Measurements from ENCODE around the gene MPND. TPM values are rescaled to one million over a fixed set of nuclear protein-coding genes. Genes with fewer than 3 reads are reported as not detected.

The MPND gene
- total and polyA plus RNA-seq, 12 donors, result 15.2 to 26.6 (median 20.9) TPM

DNA sequence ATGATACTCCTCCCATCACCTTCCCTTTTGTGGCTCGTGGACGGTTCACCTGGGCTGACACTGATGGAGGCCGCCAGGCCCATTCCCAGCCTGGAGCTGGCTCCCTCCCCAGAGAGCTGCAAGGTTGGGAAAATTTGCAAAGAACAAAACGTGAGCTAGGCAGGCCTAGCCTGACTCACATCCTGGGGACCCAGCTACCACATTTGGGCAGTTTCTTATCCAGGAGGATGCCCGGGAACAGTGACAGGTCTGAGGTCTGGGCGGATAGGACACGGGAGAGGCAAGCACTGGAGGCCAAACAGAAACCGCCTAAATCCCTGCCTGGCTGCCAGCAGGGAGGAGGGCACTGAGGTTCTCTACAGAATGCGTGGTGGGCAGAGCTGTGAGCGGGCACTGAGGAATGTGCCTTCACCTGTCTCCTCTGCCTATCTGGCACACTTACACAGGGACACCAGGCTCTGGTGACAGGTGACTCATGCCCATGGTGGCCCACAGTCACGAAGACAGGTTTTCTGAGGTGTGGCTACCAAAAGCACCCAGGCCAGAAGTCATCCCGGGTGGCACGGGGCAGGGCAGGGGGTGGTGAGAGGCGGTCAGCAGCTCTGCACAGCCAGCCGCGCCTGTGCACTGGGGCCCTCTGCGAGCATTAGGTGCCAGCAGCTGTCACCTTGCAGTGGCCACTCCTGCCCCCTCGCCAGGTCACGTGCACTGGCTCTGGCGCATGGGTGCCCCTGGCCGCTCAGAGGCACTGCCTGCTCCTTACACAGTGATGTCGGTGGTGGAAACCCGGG lies 33.8 kb downstream of the MPND start:
- Histone ChIP-seq H3K4me1 (peaks cover 62 to 83% (median 81%) of the 10 kb centered on the region in 9 donors), H3K27me3 (no peaks in the 10 kb centered on the region), H3K4me3 (no peak overlapping the region), H3K9me3 (no peaks in the 10 kb centered on the region), H3K36me3 (peaks cover 0 to 9% (median 0%) of the 10 kb centered on the region in 9 donors), H3K27ac (peak overlapping the region in 1 of 10 donors; percentile 87)
- 83 to 85% methylated on average over 23 of the region's 23 CpGs for whole genome bisulfite sequencing, 2 donors
- no peak for ATAC-seq
- DNase-seq, result no peak
- TF ChIP-seq, protein P1, sequence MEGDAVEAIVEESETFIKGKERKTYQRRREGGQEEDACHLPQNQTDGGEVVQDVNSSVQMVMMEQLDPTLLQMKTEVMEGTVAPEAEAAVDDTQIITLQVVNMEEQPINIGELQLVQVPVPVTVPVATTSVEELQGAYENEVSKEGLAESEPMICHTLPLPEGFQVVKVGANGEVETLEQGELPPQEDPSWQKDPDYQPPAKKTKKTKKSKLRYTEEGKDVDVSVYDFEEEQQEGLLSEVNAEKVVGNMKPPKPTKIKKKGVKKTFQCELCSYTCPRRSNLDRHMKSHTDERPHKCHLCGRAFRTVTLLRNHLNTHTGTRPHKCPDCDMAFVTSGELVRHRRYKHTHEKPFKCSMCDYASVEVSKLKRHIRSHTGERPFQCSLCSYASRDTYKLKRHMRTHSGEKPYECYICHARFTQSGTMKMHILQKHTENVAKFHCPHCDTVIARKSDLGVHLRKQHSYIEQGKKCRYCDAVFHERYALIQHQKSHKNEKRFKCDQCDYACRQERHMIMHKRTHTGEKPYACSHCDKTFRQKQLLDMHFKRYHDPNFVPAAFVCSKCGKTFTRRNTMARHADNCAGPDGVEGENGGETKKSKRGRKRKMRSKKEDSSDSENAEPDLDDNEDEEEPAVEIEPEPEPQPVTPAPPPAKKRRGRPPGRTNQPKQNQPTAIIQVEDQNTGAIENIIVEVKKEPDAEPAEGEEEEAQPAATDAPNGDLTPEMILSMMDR (IDR thresholded peaks at IDR 0.05), result no peak
- intact Hi-C loops (cut with DNase I), result no loop called here

DNA sequence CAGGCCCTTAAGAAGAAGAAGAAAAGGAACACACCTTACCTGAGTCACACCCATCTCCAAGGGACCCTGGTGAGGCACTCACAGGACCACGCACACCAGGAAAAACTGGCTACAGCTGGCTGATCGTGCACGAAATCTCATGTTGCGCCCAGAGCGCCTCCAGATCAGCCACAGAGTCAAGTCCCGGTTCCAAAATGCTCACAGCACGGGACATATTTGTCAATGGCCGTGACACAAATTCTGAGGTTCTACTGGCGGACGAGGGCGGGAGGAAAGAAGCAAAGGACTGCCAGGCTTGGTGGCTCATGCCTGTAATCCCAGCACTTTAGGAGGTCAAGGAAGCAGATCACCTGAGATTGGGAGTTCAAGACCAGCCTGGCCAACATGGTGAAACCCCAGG lies 35.5 kb downstream of the MPND start:
- Histone ChIP-seq H3K9me3 (no peaks in the 10 kb centered on the region), H3K27ac (peak overlapping the region in 8 of 10 donors; percentile 66 to 85 (median 82)), H3K36me3 (peaks cover 0 to 15% (median 0%) of the 10 kb centered on the region in 9 donors), H3K4me1 (peaks cover 49 to 66% (median 64%) of the 10 kb centered on the region in 9 donors), H3K27me3 (no peaks in the 10 kb centered on the region), H3K4me3 (no peak overlapping the region)
- intact Hi-C loops (cut with DNase I), result no loop called here
- TF ChIP-seq, protein P1 (IDR thresholded peaks at IDR 0.05), result no peak
- 95% methylated on average over 11 of the region's 11 CpGs for WGBS, 2 donors
- ATAC-seq (no peak), DNase-seq (no peak)

DNA sequence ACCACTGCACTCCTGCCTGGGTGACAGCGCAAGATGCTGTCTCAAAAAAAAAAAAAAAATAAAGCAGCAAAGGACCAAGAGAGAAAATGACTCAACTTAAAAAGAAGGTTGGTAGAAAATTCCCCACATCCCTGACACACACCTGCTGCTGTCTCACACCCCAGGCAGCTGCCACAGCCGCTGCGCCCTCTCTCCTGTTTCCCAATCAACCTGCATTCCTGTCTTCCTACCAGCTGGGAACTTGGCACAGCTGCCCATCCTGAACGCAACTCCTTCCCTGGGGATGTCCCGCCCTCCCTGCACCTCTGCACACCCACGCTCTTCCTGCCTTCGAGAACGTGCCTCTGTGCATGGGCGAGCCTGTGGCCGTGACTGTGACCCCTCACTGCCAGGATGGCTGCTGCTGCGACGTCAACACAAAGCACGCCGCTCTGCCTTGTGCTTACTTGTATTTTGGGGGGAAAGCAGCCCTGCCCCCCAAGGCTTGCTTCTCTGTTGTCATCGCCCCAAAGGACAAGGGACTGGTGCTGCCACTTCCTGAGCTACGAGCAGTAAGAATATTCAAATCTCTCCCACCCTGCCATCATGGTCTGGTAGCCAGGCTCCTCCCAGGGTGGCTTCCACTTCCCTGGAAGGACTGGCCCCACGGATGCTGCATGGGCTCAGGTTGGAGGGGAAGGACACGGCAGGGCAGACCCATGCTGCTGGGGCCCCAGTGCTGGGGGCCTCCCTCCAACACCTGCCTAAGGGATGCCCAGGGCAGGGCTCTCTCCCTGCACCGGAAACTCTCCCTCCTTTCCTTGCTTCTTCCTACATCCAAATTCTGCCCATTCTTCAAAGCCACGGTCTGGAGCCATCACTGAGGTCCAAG lies 36.3 kb downstream of the MPND start:
- WGBS, 2 donors, result 57 to 64% methylated on average over 19 of the region's 20 CpGs
- H3K9me3 ChIP-seq, result no peaks in the 10 kb centered on the region
- H3K4me1 ChIP-seq, result peaks cover 42 to 63% (median 57%) of the 10 kb centered on the region in 9 donors
- peak in 5 of 8 donors; percentile 11 to 35 (median 15) for ATAC-seq
- peak overlapping the region; percentile 51 to 85 (median 80) for H3K27ac ChIP-seq
- TF ChIP-seq, protein P1 (IDR thresholded peaks at IDR 0.05), result no peak
- peaks cover 0 to 23% (median 0%) of the 10 kb centered on the region in 9 donors for H3K36me3 ChIP-seq
- H3K27me3 ChIP-seq, result no peaks in the 10 kb centered on the region
- peak overlapping the region in 2 of 10 donors; percentile 16 to 24 for H3K4me3 ChIP-seq
- intact Hi-C loops (cut with DNase I), result no loop called here
- no peak for DNase-seq

DNA sequence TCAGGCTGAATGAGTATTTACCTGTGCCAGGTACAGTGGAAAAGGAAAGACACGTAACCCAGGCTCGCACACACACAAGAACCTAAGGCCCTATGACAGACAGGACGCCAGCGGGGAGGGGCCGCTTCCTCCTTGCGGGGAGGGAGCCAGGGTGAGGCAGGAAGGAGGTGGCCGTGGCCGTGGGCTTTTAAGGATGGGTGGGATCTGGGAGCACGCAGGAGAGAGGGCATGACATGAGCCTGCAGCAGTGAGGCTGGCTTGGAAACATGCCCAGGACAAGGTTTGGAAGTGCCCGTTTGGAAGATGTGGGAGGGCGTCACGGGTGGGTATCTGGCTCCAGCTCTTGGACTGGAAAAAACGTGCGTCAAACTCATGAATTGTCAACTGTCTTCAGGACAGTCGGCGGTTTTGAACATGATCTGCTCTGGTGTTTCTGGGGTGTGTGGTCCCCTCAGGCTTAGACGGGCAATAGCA lies 36.9 kb downstream of the MPND start:
- Histone ChIP-seq H3K27ac (peak overlapping the region; percentile 51 to 85 (median 80)), H3K4me1 (peaks cover 35 to 56% (median 50%) of the 10 kb centered on the region in 9 donors), H3K27me3 (no peaks in the 10 kb centered on the region), H3K9me3 (no peaks in the 10 kb centered on the region), H3K4me3 (peak overlapping the region in 2 of 10 donors; percentile 16 to 24), H3K36me3 (peaks cover 0 to 26% (median 0%) of the 10 kb centered on the region in 9 donors)
- peak in 7 of 8 donors; percentile 45 to 88 (median 71) for ATAC-seq
- TF ChIP-seq, protein P1 (IDR thresholded peaks at IDR 0.05), result no peak
- peak; percentile 60 to 63 for DNase-seq
- WGBS, 2 donors, result 34 to 36% methylated on average over 17 of the region's 17 CpGs
- intact Hi-C loops (cut with DNase I), result no loop called here

Data from heart right ventricle (tissue), 16 donors.